OCI-LY3 (cell line): Measurements from ENCODE around the gene CASP7.

Experiments used
- H2AFZ ChIP-seq: fragments of 200-600, 300-600 bp; shearing (Covaris generic); 2 replicates; pipeline ENCODE4 v1.6.0; 2014; ENCODE audit warnings: antibody characterized with exemption, low read depth, low read length
- H3K27ac ChIP-seq: fragments of 200-600, 300-600 bp; sonication (generic); 2 replicates; pipeline ENCODE4 v1.5.1; 2014; ENCODE audit warnings: mild to moderate bottlenecking, low read length, moderate library complexity, mixed read lengths
- H3K27me3 ChIP-seq: fragments of 200-600, 300-600 bp; sonication (generic); 2 replicates; pipeline ENCODE4 v1.6.1; 2014; ENCODE audit warnings: low read depth, low read length, mixed read lengths
- H3K36me3 ChIP-seq: fragments of 200-600, 300-600 bp; sonication (generic); replicated peaks from 2 replicates; pipeline ENCODE3; 2014; ENCODE audit warnings: low read depth, low read length, mixed read lengths
- H3K4me1 ChIP-seq: fragments of 300-600, 200-600 bp; sonication (generic); 2 replicates; pipeline ENCODE4 v1.6.1; 2014; ENCODE audit warnings: low read length, mixed read lengths
- H3K4me2 ChIP-seq: fragments of 200-600, 300-600 bp; sonication (generic); 2 replicates; pipeline ENCODE4 v1.6.1; 2014; ENCODE audit warnings: low read length, mixed read lengths
- H3K4me3 ChIP-seq: fragments of 300-600, 200-600 bp; sonication (generic); 2 replicates; pipeline ENCODE4 v1.5.1; 2014; ENCODE audit warnings: antibody characterized with exemption, mild to moderate bottlenecking, low read length, moderate library complexity
- H3K79me2 ChIP-seq: fragments of 300-600, 200-600 bp; shearing (Covaris generic); 2 replicates; pipeline ENCODE4 v1.6.1; 2014; ENCODE audit warnings: mild to moderate bottlenecking, low read length, mixed read lengths
- H3K9ac ChIP-seq: fragments of 300-600, 200-600 bp; shearing (Covaris generic); 2 replicates; pipeline ENCODE4 v1.6.0; 2014; ENCODE audit warnings: mild to moderate bottlenecking, low read length, moderate library complexity
- H3K9me3 ChIP-seq: fragments of 200-600, 300-600 bp; shearing (Covaris generic); 2 replicates; pipeline ENCODE4 v1.6.1; 2014; ENCODE audit warnings: low read length, mixed read lengths; ENCODE audit not compliant: insufficient read depth
- H4K20me1 ChIP-seq: fragments of 200-600, 300-600 bp; sonication (generic); 2 replicates; pipeline ENCODE4 v1.6.1; 2016; ENCODE audit warnings: low read length, mixed read lengths; ENCODE audit not compliant: insufficient read depth
- CTCF ChIP-seq: fragments of 200-600, 300-600 bp; sonication (generic); IDR thresholded peaks from 2 replicates; pipeline ENCODE4 v1.5.1; 2014; ENCODE audit warnings: antibody characterized with exemption, low read length, low read depth
- EZH2phosphoT487 ChIP-seq: fragments of 200-600 bp; shearing (Covaris generic); IDR thresholded peaks from 2 replicates; pipeline ENCODE4 v1.6.1; 2018; ENCODE audit warnings: antibody characterized with exemption, mixed run types, low read depth

The CASP7 gene

GRCh38 chr10:113756940-113757543 lies 77.3 kb downstream of the CASP7 start:
- Histone ChIP-seq H2AFZ (no peak overlapping the region), H3K79me2 (no peaks in the 10 kb centered on the region), H4K20me1 (no peaks in the 10 kb centered on the region), H3K4me3 (no peak overlapping the region), H3K27me3 (no peaks in the 10 kb centered on the region), H3K9me3 (no peaks in the 10 kb centered on the region), H3K9ac (no peak overlapping the region), H3K36me3 (no peaks in the 10 kb centered on the region), H3K27ac (no peak overlapping the region), H3K4me1 (no peaks in the 10 kb centered on the region), H3K4me2 (no peak overlapping the region)
- TF ChIP-seq EZH2phosphoT487 (no peak), CTCF (no peak)

- no peak overlapping the region for H3K27ac ChIP-seq
- no peaks in the 10 kb centered on the region for H3K4me1 ChIP-seq
- H3K4me2 ChIP-seq = no peak overlapping the region
- H3K79me2 ChIP-seq = no peaks in the 10 kb centered on the region
- H3K4me3 ChIP-seq = no peak overlapping the region
- TF ChIP-seq CTCF (no peak), EZH2phosphoT487 (no peak)
- H4K20me1 ChIP-seq = no peaks in the 10 kb centered on the region
- H3K9me3 ChIP-seq = no peaks in the 10 kb centered on the region
- H3K9ac ChIP-seq = no peak overlapping the region
- H3K27me3 ChIP-seq = peaks cover 6% of the 10 kb centered on the region; the same call in 1 of the 2 replicates
- no peak overlapping the region for H2AFZ ChIP-seq
- no peaks in the 10 kb centered on the region for H3K36me3 ChIP-seq
Observed at GRCh38 chr10:113762083-113762482, 82.4 kb downstream of the CASP7 start.

GRCh38 chr10:113764582-113764981 lies 84.9 kb downstream of the CASP7 start:
- Histone ChIP-seq H3K27me3 (peaks cover 9% of the 10 kb centered on the region), H3K36me3 (no peaks in the 10 kb centered on the region), H3K4me3 (no peak overlapping the region), H4K20me1 (no peaks in the 10 kb centered on the region), H3K4me2 (no peak overlapping the region), H3K27ac (no peak overlapping the region), H3K9ac (no peak overlapping the region), H3K79me2 (no peaks in the 10 kb centered on the region), H3K4me1 (0 out of 2 replicates have a peak, but pooled peaks cover 7% of the 10 kb centered on the region), H3K9me3 (no peaks in the 10 kb centered on the region), H2AFZ (no peak overlapping the region)
- TF ChIP-seq EZH2phosphoT487 (no peak), CTCF (no peak)

GRCh38 chr10:113765910-113766309 lies 86.2 kb downstream of the CASP7 start:
- Histone ChIP-seq H3K27ac (no peak overlapping the region), H3K9me3 (no peaks in the 10 kb centered on the region), H3K79me2 (no peaks in the 10 kb centered on the region), H4K20me1 (no peaks in the 10 kb centered on the region), H3K4me3 (no peak overlapping the region), H2AFZ (no peak overlapping the region), H3K9ac (no peak overlapping the region), H3K27me3 (peaks cover 15% of the 10 kb centered on the region), H3K4me2 (no peak overlapping the region), H3K4me1 (0 out of 2 replicates have a peak, but pooled peaks cover 7% of the 10 kb centered on the region), H3K36me3 (no peaks in the 10 kb centered on the region)
- TF ChIP-seq CTCF (no peak), EZH2phosphoT487 (no peak)
